GM13976 (cell line): ENCODE data around the gene FPGS.

Experiments used
- DNase-seq: peaks from one replicate; pipeline ENCODE4 v3.0.0; 2012; ENCODE audit warnings: low spot score
- in situ Hi-C: fragments of 300-500 bp; cut with MboI; formaldehyde crosslinking; loops from one replicate; pipeline ENCODE4 v1.12.0; 2022; ENCODE audit warnings: low sequenced_read_pairs, mixed read lengths, inconsistent platforms; ENCODE audit not compliant: unreplicated experiment
- TF ChIP-seq, protein P1 (sequence below): IDR thresholded peaks from 2 replicates; pipeline ENCODE4 v1.5.1; 2012; ENCODE audit warnings: borderline replicate concordance, mild to moderate bottlenecking; ENCODE audit not compliant: insufficient read depth; ENCODE audit errors: extremely low read depth, missing control alignments, control extremely low read depth

FPGS gene

DNA sequence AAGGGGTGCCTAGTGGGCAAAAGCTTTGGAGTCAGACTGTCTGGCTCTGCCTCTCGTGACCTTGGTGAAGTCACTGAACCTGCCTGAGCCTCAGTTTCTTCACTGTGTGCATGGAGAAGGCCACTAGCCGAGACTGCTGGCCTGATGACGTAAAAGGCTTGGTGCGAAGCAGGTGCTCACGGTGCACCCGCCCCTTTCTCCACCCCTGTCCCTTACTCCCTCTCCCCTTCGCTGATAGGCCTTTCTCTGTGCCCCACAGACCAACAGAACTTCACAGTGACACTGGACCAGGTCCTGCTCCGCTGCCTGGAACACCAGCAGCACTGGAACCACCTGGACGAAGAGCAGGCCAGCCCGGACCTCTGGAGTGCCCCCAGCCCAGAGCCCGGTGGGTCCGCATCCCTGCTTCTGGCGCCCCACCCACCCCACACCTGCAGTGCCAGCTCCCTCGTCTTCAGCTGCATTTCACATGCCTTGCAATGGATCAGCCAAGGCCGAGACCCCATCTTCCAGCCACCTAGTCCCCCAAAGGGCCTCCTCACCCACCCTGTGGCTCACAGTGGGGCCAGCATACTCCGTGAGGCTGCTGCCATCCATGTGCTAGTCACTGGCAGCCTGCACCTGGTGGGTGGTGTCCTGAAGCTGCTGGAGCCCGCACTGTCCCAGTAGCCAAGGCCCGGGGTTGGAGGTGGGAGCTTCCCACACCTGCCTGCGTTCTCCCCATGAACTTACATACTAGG lies 10.4 kb downstream of the FPGS start:
- DNase-seq: no peak
- TF ChIP-seq, protein P1, sequence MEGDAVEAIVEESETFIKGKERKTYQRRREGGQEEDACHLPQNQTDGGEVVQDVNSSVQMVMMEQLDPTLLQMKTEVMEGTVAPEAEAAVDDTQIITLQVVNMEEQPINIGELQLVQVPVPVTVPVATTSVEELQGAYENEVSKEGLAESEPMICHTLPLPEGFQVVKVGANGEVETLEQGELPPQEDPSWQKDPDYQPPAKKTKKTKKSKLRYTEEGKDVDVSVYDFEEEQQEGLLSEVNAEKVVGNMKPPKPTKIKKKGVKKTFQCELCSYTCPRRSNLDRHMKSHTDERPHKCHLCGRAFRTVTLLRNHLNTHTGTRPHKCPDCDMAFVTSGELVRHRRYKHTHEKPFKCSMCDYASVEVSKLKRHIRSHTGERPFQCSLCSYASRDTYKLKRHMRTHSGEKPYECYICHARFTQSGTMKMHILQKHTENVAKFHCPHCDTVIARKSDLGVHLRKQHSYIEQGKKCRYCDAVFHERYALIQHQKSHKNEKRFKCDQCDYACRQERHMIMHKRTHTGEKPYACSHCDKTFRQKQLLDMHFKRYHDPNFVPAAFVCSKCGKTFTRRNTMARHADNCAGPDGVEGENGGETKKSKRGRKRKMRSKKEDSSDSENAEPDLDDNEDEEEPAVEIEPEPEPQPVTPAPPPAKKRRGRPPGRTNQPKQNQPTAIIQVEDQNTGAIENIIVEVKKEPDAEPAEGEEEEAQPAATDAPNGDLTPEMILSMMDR: no peak
- in situ Hi-C loops: no loop called here

DNA sequence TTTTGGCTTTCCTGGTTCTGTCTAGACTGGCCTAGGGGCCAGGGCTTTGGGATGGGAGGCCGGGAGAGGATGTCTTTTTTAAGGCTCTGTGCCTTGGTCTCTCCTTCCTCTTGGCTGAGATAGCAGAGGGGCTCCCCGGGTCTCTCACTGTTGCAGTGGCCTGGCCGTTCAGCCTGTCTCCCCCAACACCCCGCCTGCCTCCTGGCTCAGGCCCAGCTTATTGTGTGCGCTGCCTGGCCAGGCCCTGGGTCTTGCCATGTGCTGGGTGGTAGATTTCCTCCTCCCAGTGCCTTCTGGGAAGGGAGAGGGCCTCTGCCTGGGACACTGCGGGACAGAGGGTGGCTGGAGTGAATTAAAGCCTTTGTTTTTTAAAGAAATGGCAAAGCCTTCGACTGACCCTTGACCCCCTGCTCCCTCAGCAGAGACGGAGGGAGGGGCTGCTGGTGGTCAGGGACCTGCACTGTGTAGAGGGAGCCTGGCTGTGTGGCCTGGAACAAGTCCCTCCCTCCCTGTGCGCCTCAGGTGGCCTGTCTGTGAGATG lies 11.1 kb downstream of the FPGS start:
- TF ChIP-seq, protein P1: no peak
- DNase-seq: no peak
- in situ Hi-C loops: no loop called here

DNA sequence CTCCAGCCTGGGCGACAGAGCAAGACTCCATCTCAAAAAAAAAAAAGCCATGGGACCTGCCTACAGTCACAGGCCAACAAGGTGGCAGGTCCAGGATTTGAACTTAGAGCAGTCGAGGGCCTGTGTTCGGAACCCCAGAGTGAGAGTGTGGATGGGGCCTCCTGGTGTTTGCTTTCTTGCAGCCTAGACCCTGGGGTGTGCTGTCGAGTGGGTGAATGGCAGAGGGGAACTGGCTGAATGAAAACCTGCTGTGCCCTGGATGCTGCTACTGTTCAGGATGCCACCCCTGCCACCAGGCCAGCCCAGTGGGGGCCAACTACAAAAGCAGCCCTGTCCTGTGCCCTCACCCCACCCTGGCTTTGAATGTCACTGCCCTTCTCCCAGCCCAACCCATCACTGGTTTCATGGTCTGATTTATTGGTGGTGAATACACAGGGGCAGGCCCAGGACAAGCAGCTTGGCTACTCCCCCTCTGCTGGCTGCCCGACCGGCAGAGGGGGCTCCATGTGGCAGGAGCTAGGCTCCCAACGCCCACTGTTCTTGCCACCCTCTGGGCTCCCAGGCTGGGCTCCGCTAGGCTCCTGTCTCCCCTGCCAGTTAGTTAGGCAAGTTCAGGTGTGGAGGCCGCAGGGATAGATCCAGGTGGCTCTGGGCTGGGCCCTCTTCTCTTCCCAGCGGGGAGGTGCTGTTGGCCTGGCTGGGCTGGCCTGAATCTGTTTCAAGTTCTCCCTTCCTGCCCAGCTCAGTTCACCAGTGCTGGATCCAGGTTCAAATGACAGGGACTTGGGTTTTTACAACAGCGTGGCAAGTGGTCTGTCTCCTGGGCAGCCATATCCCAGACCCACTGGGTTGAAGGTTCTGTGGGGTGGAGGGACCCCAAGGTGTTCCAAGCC lies 12.2 kb downstream of the FPGS start:
- in situ Hi-C loops: no loop called here
- DNase-seq: no peak
- TF ChIP-seq, protein P1: no peak

DNA sequence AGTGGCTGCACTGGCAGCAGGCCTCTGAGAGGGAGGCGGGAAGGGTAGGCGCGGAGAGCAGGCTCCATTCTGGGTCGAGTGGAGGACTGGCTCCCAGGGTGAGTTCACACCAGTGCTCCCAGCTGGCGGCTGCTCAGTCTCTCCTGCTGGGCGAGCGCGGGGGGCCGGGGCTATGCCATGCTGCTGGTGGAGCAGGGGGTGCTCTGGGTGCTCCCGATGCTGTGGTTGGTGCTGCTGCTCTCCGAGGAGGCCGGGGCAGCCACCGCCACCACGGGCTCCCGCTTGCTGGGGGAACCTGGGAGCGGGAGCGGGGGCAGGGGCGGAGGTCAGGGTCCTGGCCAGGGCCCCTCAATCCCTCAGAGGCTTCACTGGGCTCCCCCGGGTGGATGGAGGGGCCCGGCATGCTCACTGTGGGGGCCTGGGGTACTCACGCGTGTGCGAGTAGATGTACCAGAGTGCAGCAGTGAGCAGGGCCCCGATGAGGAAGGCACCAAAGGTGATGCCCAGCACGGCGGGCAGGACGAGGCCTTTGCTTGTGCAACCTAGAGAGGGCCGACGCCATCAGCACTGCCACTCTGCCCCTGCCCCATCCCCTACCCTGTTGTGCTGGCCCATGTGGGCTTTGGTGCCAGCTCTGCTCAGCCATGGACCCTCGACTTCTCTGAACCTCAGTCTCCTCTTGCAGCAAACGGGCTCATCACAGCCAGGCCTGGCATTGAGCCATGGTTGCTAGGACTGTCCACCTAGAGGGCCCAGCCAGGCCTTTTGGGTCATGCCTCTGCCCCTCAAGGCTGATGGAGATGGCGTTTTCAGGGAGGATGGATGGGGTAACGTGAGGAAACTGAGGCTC lies 13.1 kb downstream of the FPGS start:
- in situ Hi-C loops: no loop called here
- no peak for DNase-seq
- TF ChIP-seq, protein P1: no peak

DNA sequence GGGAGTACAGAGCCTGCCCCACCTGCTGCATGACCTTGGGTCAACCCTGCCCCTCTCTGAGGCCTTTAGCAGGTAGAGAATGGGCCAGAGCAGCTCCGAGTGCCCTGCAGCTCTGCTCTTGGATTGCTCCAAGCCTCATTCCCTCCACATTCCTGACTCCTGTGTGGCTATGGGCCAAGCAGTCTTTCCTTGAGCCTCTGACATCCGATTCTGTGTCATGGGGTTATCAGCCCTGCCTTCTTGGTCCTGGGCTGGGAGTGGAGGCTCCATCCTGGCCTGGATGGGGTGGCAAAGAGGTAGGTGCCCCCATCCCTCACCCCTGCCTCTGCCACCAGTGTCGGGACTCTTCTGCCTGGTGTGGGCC lies 13.7 kb downstream of the FPGS start:
- in situ Hi-C loops: no loop called here
- TF ChIP-seq, protein P1: no peak
- DNase-seq: no peak

DNA sequence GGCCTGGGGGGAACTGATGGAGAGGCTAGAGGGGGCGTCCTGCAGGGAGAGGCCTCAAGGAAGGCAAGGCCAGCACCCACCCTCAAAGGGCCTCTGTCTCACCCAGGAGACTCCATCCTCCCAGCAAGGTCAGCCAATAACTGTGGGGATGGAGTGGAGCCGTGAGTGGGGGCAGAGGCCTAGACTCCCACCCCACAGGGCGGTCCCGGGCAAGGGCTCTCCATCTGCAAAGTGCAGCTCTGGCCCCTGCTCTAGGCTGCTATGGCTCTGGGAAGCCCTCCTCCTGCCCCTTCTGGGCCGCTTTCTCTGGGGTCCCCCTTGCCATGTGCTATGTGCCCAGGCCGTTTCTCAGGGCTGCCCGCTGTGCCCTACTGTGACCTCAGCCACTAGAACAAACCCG lies 14.0 kb downstream of the FPGS start:
- TF ChIP-seq, protein P1: no peak
- no peak for DNase-seq

More for the DNA sequence above, 14.0 kb downstream of the FPGS start:
- in situ Hi-C loops: no loop called here
